ENCODE data around the gene SRM. TPM values are rescaled to one million over a fixed set of nuclear protein-coding genes. Genes with fewer than 3 reads are reported as not detected.

SRM gene
- total RNA-seq, 1 donor, result 42.7 TPM

- TF ChIP-seq CTCF (IDR thresholded peaks at IDR 0.05; ENCODE audit: insufficient read depth, low read length), result no peak
- no peak for DNase-seq (ENCODE audit: low read depth)
Observed at GRCh38 chr1:11056504-11056903, 3.3 kb downstream of the SRM start.

DNA sequence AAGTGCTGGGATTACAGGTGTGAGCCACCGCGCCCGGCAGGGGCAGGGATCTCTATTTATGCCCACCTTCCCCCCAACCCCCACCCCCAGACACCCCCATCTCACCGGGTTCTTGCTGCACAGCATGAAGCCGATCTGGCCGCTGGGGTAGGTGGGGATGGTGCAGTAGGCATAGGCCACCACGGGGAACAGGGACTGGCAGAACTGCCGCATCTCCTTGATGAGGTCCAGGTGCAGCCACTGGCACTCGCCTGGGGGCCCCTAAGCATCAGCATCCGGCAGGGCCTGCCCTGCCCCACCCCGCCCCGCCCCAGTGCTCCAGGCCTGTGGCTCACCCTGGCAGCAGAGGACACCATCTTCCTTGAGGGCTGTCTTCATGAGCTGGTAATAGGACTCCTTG, 4.1 kb downstream of the SRM start:
- no peak for TF ChIP-seq CTCF (IDR thresholded peaks at IDR 0.05; ENCODE audit: insufficient read depth, low read length)

More at GRCh38 chr1:11056504-11056903, 3.3 kb downstream of the SRM start:
- H3K4me3 ChIP-seq (ENCODE audit: low read depth, low read length), result no peak overlapping the region

DNA sequence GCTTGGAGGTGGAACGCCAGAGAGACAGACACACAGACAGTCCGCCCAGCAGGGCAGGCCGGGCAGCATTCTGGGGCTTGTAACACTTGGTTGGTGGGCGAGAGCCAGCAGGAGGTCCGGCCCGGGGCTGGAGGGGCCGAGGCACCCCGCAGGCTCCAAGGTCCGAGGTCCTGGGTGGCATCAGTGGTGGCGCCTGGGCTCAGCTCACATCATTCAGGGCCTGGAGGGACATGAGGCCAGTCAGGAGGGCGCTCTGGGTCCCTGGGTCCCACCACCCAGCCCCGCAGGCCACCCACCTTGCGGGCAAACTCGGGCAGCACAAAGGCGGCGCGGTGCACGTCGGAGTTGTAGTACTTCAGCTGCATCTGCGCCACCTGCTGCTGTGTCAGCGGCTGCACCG, 5.2 kb downstream of the SRM start:
- DNase-seq (ENCODE audit: low read depth), result no peak
- H3K4me3 ChIP-seq (ENCODE audit: low read depth, low read length), result no peak overlapping the region
- TF ChIP-seq CTCF (IDR thresholded peaks at IDR 0.05; ENCODE audit: insufficient read depth, low read length), result no peak

More for the DNA sequence above, 4.1 kb downstream of the SRM start:
- no peak for DNase-seq (ENCODE audit: low read depth)
- H3K4me3 ChIP-seq (ENCODE audit: low read depth, low read length), result no peak overlapping the region

DNA sequence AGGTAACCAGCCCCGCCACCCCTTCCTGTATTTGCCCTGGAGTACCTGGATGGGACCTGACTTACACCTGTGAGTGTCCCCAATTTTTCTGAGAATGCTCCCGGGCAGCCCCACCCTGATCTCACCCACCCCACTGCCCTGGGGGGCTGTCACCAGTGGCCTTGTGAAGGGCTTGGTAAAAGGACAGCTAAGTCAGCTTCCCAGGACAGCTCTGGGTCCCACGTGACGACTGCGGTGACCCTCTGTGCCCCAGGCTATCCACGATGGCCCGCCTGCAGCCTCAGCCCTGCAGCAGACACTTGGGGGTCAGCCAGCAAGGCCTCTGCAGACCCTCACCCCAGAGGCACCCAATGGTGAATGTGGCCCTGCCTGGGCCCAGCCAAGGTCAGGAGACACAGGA, 5.6 kb downstream of the SRM start:
- no peak for DNase-seq (ENCODE audit: low read depth)
- TF ChIP-seq CTCF (IDR thresholded peaks at IDR 0.05; ENCODE audit: insufficient read depth, low read length), result no peak
- H3K4me3 ChIP-seq (ENCODE audit: low read depth, low read length), result no peak overlapping the region

- peak; percentile 22 for DNase-seq (ENCODE audit: low read depth)
- TF ChIP-seq CTCF (IDR thresholded peaks at IDR 0.05; ENCODE audit: insufficient read depth, low read length), result no peak
- H3K4me3 ChIP-seq (ENCODE audit: low read depth, low read length), result no peak overlapping the region
Observed at GRCh38 chr1:11053758-11054137, 6.1 kb downstream of the SRM start.

GRCh38 chr1:11052839-11053757, 6.7 kb downstream of the SRM start:
- DNase-seq (ENCODE audit: low read depth), result no peak
- TF ChIP-seq CTCF (IDR thresholded peaks at IDR 0.05; ENCODE audit: insufficient read depth, low read length), result no peak
- no peak overlapping the region for H3K4me3 ChIP-seq (ENCODE audit: low read depth, low read length)
